ENCODE measurements around the gene C1QTNF3. TPM values are rescaled to one million over a fixed set of nuclear protein-coding genes. Genes with fewer than 3 reads are reported as not detected.

Gene C1QTNF3
- polyA plus RNA-seq, 3 donors, result 47.6 to 56.7 (median 55.5) TPM

Other genes starting within 250 kb of the C1QTNF3 start
- 10 to 100 TPM; 13.5 to 18.0 (median 15.8) TPM for gene ADAMTS12, start 151.2 kb downstream of the C1QTNF3 start, polyA plus RNA-seq (ENCODE audit: insufficient read length in 3 of 3)
- gene RXFP3, start 106.8 kb downstream of the C1QTNF3 start, polyA plus RNA-seq (ENCODE audit: insufficient read length in 3 of 3), result under 1 TPM; 0.18 to 0.33 (median 0.23) TPM
- 1 to 10 TPM in 1 of 3 donors, under 1 TPM in 2; 0.50 to 1.1 (median 0.96) TPM for gene SLC45A2, start 58.5 kb downstream of the C1QTNF3 start, polyA plus RNA-seq (ENCODE audit: insufficient read length in 3 of 3)
- gene AMACR, start 35.2 kb downstream of the C1QTNF3 start, polyA plus RNA-seq (ENCODE audit: insufficient read length in 3 of 3), result 100 to 1,000 TPM in 2 of 3 donors, 10 to 100 TPM in 1; 81.1 to 113 (median 101) TPM

Measured in renal pelvis (tissue), 3 donors.